ENCODE data around the gene REPIN1.

- no peak for TF ChIP-seq CTCF (IDR thresholded peaks at IDR 0.05; ENCODE audit: borderline replicate concordance, extremely low read depth, low read length, poor library complexity, severe bottlenecking)
- no peak for TF ChIP-seq EZH2 (IDR thresholded peaks at IDR 0.05; ENCODE audit: borderline replicate concordance, low read depth, low read length, severe bottlenecking)
These were observed 6.6 kb upstream of the REPIN1 start for GRCh38 chr7:150361807-150362621.

Measured in DND-41 (cell line).